Neural cell (in vitro differentiated cells): ENCODE measurements around the gene TPRA1.

Source experiments
- POLR2AphosphoS5 ChIP-seq: IDR thresholded peaks from 2 replicates; pipeline ENCODE4 v1.6.1; 2012
- SMC3 ChIP-seq: fragments of 450-650 bp; conservative IDR thresholded peaks from 2 replicates; pipeline ENCODE4 v1.6.1; 2014; ENCODE audit warnings: antibody characterized with exemption, mild to moderate bottlenecking, moderate library complexity; ENCODE audit not compliant: poor library complexity
- TF ChIP-seq, protein P1 (sequence below): IDR thresholded peaks from 2 replicates; pipeline ENCODE4 v1.6.1; 2012; ENCODE audit warnings: borderline replicate concordance
- TF ChIP-seq, protein P2 (sequence below): fragments of 450-650 bp; IDR thresholded peaks from 2 replicates; pipeline ENCODE4 v1.5.1; 2014; ENCODE audit warnings: antibody characterized with exemption, mild to moderate bottlenecking, moderate library complexity; ENCODE audit not compliant: poor library complexity, severe bottlenecking

DNA sequence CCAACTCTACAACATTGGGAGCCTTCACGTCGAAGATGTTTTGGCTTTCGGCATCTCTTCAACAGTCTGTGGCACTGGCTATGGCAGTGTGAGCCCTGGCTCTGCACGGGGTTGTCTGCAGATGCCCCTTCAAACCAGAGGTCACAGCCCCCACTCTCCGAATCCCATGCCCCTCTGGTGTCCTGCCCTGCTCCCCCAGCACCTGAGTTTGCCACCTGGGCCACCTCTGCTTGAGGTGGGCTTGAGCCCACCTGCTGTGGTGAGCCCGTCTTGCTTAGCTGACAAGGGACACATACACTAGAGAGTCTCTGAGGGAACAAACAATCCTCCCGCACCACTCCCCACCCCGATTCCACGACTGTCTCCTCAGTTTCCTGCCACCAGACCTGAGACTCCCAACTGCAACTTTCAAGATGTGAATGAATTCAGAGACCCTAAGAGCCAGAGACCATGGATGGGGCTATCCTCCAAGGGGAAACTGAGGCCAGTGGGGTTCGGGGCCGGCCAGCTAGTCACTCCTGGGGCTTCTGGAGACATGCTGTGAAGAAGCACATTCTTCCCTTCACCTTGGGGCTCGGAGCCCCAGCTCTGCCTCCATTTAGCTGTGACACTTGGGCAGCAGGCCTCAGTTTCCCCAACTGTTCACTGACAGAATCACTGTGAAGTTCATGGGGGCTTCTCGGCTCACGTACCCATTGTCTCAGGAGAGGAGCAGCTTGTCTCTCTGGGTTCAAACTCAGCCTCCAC lies 44.6 kb downstream of the TPRA1 start:
- TF ChIP-seq POLR2AphosphoS5 (no peak), SMC3 (no peak)
- TF ChIP-seq, protein P1, sequence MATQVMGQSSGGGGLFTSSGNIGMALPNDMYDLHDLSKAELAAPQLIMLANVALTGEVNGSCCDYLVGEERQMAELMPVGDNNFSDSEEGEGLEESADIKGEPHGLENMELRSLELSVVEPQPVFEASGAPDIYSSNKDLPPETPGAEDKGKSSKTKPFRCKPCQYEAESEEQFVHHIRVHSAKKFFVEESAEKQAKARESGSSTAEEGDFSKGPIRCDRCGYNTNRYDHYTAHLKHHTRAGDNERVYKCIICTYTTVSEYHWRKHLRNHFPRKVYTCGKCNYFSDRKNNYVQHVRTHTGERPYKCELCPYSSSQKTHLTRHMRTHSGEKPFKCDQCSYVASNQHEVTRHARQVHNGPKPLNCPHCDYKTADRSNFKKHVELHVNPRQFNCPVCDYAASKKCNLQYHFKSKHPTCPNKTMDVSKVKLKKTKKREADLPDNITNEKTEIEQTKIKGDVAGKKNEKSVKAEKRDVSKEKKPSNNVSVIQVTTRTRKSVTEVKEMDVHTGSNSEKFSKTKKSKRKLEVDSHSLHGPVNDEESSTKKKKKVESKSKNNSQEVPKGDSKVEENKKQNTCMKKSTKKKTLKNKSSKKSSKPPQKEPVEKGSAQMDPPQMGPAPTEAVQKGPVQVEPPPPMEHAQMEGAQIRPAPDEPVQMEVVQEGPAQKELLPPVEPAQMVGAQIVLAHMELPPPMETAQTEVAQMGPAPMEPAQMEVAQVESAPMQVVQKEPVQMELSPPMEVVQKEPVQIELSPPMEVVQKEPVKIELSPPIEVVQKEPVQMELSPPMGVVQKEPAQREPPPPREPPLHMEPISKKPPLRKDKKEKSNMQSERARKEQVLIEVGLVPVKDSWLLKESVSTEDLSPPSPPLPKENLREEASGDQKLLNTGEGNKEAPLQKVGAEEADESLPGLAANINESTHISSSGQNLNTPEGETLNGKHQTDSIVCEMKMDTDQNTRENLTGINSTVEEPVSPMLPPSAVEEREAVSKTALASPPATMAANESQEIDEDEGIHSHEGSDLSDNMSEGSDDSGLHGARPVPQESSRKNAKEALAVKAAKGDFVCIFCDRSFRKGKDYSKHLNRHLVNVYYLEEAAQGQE: no peak
- TF ChIP-seq, protein P2, sequence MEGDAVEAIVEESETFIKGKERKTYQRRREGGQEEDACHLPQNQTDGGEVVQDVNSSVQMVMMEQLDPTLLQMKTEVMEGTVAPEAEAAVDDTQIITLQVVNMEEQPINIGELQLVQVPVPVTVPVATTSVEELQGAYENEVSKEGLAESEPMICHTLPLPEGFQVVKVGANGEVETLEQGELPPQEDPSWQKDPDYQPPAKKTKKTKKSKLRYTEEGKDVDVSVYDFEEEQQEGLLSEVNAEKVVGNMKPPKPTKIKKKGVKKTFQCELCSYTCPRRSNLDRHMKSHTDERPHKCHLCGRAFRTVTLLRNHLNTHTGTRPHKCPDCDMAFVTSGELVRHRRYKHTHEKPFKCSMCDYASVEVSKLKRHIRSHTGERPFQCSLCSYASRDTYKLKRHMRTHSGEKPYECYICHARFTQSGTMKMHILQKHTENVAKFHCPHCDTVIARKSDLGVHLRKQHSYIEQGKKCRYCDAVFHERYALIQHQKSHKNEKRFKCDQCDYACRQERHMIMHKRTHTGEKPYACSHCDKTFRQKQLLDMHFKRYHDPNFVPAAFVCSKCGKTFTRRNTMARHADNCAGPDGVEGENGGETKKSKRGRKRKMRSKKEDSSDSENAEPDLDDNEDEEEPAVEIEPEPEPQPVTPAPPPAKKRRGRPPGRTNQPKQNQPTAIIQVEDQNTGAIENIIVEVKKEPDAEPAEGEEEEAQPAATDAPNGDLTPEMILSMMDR: no peak
